ENCODE data around the gene STK32C.

DNA sequence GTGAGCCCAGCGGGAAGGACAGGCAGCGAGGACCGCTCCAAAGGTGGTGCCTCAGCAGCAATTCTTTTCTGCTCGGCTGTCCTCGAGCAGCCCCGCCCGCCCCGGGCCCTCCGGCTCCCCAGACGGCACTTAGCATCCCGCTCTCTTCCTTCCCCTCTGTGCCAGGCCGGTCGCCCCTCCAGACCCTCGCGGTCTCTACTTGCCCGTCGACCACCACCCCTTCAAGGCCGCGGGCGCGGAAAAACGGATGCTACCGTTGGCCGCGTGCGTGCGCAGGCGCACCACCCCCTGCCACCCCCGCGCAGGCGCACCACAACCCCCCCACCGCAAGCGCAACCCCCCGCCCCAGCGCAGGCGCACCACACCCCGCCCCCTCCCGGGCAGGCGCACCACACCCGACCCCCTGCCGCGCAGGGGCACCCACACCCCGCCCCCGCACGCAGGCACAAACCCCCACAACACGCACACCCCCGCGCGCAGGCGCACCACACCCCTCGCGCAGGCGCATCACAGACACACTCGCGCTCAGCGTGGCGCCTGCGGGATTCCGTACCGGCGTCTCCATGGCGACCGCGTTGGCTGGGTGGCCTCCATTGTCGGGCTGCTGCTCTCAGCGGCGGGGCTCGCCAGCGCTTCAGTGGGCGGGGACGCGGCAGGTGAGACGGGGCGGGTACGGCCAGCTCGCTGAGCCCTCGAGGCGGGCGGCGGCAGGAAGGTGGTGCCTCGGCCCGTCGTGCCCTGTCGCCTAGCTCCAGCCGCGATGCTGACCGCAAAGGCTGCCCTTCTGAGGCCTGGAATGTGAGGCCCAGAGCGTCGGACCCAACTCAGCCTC lies 24.1 kb upstream of the STK32C start, which contains the start of gene LRRC27:
- TF ChIP-seq, protein P1, sequence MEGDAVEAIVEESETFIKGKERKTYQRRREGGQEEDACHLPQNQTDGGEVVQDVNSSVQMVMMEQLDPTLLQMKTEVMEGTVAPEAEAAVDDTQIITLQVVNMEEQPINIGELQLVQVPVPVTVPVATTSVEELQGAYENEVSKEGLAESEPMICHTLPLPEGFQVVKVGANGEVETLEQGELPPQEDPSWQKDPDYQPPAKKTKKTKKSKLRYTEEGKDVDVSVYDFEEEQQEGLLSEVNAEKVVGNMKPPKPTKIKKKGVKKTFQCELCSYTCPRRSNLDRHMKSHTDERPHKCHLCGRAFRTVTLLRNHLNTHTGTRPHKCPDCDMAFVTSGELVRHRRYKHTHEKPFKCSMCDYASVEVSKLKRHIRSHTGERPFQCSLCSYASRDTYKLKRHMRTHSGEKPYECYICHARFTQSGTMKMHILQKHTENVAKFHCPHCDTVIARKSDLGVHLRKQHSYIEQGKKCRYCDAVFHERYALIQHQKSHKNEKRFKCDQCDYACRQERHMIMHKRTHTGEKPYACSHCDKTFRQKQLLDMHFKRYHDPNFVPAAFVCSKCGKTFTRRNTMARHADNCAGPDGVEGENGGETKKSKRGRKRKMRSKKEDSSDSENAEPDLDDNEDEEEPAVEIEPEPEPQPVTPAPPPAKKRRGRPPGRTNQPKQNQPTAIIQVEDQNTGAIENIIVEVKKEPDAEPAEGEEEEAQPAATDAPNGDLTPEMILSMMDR (IDR thresholded peaks at IDR 0.05), result no peak
- TF ChIP-seq ZFX (IDR thresholded peaks at IDR 0.05; ENCODE audit: borderline replicate concordance), result no peak

Data from 22Rv1 (cell line).